Glomerular endothelial cell (primary cell): ENCODE data around the gene GAS7. TPM values are rescaled to one million over a fixed set of nuclear protein-coding genes. Genes with fewer than 3 reads are reported as not detected.

Experiments
- DNase-seq: peaks from one replicate; pipeline ENCODE4 v3.0.0-alpha.2; 2011; ENCODE audit warnings: low read depth, low spot score; ENCODE audit errors: extremely low read depth
- total RNA-seq: library from RNA; depleted of rRNA; stranded (reverse); fragments of >200 nt; gene quantifications from 2 replicates; pipeline ENCODE4 v1.2.3, GENCODE V29; 2015

Gene GAS7
- total RNA-seq: 1.1 and 1.2 TPM in 2 replicates

DNA sequence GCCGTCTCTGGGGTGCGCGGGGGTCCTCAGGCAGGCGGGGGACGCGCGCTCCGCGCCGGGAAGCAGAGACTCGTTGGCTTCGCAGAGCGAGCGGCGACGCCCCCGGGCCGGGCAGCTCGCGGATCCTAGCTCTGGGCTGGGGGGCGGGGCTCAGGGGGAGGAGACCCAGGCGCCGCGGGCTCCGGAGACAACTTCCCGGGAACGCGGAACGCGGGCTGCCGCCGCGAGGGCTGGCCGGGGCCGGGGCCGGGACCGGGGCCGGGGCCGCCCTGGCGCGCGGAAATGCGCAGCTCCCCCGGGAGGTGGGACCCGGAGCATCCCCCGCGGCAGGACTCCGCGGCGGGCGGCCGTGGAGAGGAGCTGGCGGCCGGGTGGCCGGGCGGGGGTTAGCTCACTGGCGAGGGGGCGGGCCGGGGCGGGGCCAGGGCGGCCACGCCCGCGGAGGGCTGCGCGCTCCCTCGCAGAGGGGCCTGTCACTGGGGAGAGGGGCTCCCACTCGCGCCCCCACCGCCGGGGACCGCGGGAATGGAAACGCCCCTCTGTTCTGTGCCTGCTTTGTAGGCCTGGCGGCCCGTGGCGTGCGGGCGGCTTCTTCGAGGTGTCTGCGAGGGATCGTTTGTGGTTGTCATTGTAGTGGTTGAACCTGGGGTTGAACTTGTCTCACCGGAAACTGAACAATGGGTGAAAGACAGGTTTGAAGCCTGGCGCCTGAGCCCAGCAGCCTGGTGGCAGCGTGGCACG is at the start of gene GAS7:
TSS of gene GAS7 (minus strand) at position 98 of the 741 bp plus-strand sequence.
- DNase-seq: no peak

DNA sequence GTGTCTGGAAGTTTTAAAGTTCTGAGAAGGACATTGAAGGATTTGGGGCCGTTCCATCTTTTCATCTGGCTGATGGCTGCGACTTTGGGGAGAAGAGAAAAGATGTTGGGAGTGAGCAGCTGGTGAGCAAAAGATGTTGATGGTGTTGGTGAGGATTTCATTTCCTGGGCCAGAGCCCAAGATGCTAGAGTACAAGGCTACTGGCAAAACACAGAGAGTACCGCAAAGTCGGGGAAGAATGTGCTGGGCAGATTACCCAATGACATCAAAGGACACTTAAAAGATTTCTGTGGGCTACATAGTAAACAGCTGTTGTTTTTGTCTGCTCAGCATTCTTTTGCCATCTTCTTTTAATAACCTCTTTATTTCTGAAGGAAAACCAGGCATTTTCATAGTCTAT is 49.4 kb upstream of the GAS7 start:
- no peak for DNase-seq

DNA sequence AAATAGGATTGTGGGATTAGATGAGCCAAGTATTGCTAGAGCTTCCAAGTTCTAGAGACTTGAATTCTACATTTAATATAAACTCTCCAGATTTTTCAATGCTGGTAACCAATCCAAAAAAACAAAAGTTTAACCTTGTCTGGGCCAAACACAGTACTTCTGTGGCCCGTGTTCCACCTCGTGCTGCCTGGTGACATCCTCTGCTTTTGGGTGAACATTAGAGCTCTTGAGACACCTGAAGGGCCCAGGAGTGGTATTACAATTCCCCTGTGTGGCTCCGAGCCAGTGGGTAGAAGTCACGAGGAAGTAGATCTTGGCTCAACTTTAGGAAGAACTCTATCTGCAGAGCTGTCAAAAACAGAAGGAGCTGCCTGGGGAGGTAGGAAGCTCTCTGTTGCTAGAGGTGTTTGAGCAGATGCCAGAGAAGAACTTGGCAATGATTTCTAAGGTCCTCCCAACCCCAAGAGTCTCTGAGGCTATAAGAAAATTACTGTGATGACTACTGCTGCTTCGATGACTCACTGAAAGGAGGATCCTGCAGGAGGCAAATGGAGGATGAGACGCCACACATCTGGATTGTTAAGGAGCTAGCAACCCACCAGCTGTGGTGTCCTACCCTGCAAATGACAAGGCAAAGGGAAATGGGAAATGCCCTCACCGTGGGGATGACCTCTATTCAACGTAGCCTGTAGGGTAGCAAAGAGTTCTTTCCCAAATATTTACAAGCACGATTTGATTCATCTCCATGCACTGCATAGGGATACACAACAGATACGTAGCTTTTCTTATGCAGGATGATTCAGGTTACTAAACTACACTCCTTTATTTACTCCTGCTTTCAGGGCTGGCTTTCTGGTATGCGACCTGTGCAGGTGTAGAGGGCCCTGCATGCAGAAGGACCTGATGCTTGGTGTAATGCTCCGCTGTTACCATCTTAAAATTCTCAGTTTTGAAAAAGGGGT is 45.8 kb upstream of the GAS7 start:
- DNase-seq: no peak

DNA sequence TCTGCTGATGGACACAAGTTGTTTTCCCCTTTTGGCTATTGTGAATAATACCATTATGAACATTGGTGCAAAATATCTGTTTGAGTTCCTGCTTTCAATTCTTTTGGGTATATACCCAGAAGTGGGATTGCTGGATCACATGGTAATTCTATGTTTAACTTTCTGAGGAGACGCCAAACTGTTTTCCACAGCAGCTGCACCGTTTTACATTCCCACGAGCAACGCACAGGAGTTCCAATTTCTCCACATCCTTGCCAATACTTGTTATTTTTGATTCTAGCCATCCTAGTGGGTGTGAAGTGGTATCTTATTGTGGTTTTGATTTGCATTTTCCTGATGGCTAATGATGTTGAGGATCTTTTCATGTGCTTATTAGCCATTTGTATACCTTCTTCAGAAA is 43.4 kb upstream of the GAS7 start:
- DNase-seq: no peak

DNA sequence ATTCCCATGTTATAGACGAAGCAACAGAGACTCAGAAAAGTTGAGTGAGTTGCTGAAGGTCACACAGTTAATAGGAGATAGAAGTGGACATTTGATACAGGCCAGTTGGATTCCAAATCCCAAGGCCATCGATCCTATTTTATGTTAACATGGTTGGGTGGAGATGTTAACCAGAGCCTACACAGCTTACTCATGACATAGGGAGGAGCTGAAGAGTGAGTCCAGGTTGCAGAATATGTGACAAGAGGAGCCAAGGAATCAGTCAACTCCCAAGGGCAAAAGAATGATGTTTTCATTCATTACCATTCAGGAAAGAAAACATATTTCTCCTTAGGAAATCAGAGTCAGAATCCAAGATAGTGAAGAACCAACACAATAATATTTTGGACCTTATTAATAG is 40.3 kb upstream of the GAS7 start:
- DNase-seq: no peak

- DNase-seq: no peak
Observed at GRCh38 chr17:10234033-10234432, 35.6 kb upstream of the GAS7 start.

DNA sequence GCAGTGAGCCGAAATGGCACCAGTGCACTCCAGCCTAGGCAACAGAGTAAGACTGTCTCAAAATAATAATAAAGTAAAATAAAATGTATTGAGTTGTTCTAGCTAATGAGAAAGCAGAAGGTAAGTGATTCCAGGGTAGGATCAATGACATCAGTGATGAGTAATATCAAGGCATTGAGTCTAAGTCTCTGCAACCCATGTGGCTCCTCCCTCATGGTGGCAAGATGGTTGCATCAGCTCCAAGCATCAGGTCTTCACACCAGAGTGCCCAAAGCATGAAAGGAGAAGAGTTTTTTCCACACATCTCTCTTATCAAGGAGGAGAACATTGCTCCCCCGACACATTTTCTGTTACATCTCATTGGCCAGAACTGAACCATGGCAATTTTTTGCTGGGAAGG is 34.8 kb upstream of the GAS7 start:
- no peak for DNase-seq

GRCh38 chr17:10229181-10229580 is 30.8 kb upstream of the GAS7 start:
- DNase-seq: no peak

GRCh38 chr17:10226930-10227695 is 28.7 kb upstream of the GAS7 start:
- DNase-seq: no peak

DNA sequence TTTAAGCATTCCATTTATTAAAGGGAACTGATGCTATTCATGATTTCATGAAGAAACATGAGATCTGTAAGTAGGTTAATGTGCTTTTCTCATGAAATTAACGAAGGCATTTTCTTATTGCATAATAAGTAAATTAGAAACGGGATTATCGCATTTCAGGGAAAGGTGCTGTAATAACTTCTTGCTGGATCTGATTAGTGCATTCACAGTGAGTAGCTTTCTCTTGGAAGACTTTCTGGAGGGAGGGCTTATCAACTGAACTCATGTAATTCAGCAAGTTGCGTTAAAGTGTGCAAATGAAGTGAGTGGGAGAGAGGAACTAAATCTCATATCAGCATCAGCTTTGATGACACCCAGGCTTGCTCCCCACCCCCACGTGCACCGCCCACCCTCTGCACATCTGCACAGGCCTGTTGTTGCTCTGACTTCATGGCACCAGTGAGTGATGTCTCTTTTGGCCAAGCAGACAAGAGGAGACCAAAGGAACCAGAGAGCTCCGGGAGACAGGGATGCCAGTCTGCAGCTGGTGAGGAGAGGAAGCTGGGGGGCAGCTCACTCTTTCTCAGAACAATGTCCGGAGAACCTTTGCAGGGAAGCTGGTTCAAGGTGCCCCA is 26.3 kb upstream of the GAS7 start:
- no peak for DNase-seq

DNA sequence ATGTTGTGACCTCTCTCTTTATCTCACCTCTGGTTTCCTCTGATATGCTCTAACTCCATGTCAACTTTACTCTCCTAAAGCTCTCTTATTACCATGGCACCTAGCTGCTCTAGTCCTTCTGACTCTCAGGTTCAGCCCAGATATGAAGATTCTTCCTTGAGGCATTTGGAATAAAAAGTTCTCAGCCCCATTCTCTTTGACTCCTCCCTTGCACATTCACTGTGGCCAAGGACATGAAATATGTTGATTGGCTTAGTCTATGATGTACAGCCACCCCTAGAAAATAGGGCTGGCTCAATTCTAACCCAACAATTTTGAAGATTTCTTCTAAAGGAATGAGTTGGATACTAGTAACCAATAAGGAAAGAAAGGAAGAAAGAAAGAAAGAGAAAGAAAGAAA is 20.8 kb upstream of the GAS7 start:
- no peak for DNase-seq

- no peak for DNase-seq
Observed at GRCh38 chr17:10217916-10218315, 19.5 kb upstream of the GAS7 start.

- no peak for DNase-seq
Observed at GRCh38 chr17:10216213-10216938, 18.0 kb upstream of the GAS7 start.

DNA sequence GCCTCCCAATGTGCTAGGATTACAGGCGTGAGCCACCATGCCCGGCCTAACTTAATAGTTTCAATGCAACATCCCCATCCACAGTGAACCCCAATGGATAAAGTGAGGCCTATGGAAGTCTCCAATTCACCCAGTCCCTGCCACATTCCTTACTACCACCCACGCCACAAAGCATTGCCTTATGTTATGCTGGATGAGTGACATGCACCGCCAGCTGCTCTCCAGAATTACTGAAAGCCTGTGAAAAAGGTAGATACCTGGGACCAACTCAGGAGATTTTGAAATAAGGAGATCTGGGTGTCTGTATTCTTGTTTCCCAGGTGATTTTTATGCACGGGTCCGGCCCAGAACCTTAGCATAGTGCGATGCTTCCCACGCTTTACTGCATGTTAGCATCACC is 16.9 kb upstream of the GAS7 start:
- no peak for DNase-seq

GRCh38 chr17:10211666-10212065 is 13.3 kb upstream of the GAS7 start:
- DNase-seq: no peak

DNA sequence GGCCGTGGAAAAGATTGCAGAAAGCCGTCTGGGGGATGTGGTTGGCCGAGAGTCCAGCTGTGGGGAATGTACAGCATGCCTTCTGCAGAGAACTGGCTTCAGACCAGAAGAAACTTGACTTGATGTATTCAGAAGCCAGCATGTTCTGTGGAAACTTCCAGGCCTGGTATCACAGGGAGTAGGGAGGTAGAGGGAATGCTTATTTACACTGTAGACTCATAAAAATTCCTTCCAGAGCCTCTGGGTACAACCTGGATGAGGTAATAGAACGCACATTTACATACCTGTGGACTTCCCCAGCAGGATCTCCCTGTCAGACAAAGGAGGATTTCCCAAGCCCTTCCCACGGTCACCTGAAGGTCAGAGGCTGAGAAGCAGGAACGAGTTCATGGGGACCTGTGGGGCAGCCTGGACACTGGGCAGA is 11.8 kb upstream of the GAS7 start:
- no peak for DNase-seq

DNA sequence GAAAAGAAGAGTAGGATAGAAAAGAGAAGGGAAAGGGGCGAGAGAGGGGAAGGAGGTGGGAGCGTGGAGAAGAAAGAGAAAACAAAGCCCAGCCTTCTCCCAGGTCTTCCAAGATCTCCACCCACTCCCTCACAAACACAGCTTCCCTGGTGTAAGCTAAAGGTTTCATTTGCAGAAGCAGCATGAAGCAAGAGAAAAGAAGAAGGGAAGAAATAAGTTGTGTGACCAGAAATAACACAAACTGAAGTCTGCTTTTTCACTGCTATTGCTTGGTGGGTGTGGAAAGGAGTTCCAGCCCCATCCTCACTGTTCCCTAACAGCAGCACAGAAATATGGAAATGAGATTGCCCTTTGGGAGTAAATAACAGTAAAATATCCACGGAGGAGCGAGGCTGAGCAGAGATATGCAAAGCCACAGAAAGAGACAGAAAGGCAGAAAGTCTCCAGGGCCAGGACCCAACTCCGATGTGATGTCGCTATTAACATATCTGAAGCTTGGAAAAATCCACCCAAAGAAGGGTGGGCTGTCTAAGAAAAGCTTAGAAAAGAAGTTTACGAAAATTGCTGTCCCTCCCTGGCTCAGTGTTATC is 10.3 kb upstream of the GAS7 start:
- no peak for DNase-seq

GRCh38 chr17:10207153-10207552 is 8.7 kb upstream of the GAS7 start:
- DNase-seq: no peak

GRCh38 chr17:10205549-10206185 is 7.3 kb upstream of the GAS7 start:
- DNase-seq: no peak
